H9 (cell line): Measurements from ENCODE around the gene ASMTL. TPM values are rescaled to one million over a fixed set of nuclear protein-coding genes. Genes with fewer than 3 reads are reported as not detected.
"Not testable (repeated sequence)": the region's sequence is repeated elsewhere in the genome, so short reads cannot be mapped to it uniquely, and the experiment has no call there.

ENCODE experiments used
- DNase-seq: peaks from one replicate; pipeline ENCODE4 v3.0.0-alpha.2; 2017
- H2AFZ ChIP-seq: one replicate; pipeline ENCODE4 v1.6.1; 2013; ENCODE audit warnings: mild to moderate bottlenecking, low read length, control low read depth, moderate library complexity
- H2AK5ac ChIP-seq: 2 replicates; pipeline ENCODE4 v1.6.1; 2013; ENCODE audit warnings: low read length, control low read depth, mixed read lengths; ENCODE audit not compliant: insufficient read length
- H2BK120ac ChIP-seq: one replicate; pipeline ENCODE4 v1.6.1; 2013; ENCODE audit warnings: low read depth, mild to moderate bottlenecking, low read length, control low read depth, inconsistent platforms; ENCODE audit not compliant: poor library complexity, severe bottlenecking
- H2BK12ac ChIP-seq: 2 replicates; pipeline ENCODE4 v1.6.1; 2013; ENCODE audit warnings: low read length, control low read depth, mixed read lengths, low read depth; ENCODE audit not compliant: insufficient read length
- H2BK15ac ChIP-seq: 2 replicates; pipeline ENCODE4 v1.6.1; 2013; ENCODE audit warnings: low read depth, low read length, control low read depth
- H2BK20ac ChIP-seq: one replicate; pipeline ENCODE4 v1.6.1; 2013; ENCODE audit warnings: low read depth, mild to moderate bottlenecking, low read length, control low read depth, inconsistent platforms; ENCODE audit not compliant: poor library complexity, severe bottlenecking
- H2BK5ac ChIP-seq: 2 replicates; pipeline ENCODE4 v1.6.1; 2013; ENCODE audit warnings: low read length, control low read depth, mixed read lengths; ENCODE audit not compliant: insufficient read length
- H3K14ac ChIP-seq: 2 replicates; pipeline ENCODE4 v1.6.1; 2013; ENCODE audit warnings: low read length, control low read depth; ENCODE audit not compliant: insufficient read depth
- H3K18ac ChIP-seq: 2 replicates; pipeline ENCODE4 v1.6.1; 2013; ENCODE audit warnings: low read depth, mild to moderate bottlenecking, mixed read lengths, low read length, control low read depth; ENCODE audit not compliant: insufficient read length
- H3K23ac ChIP-seq: 2 replicates; pipeline ENCODE4 v1.6.1; 2013; ENCODE audit warnings: low read length, control low read depth, mixed read lengths, low read depth; ENCODE audit not compliant: insufficient read length
- H3K23me2 ChIP-seq: 2 replicates; pipeline ENCODE4 v1.6.1; 2013; ENCODE audit warnings: low read depth, mild to moderate bottlenecking, mixed read lengths, low read length, control low read depth; ENCODE audit not compliant: insufficient read length, poor library complexity, severe bottlenecking
- H3K27ac ChIP-seq: 2 replicates; pipeline ENCODE4 v1.5.1; 2013; ENCODE audit warnings: low read length, control low read depth, mixed read lengths, low read depth; ENCODE audit not compliant: insufficient read length
- H3K27me3 ChIP-seq: 2 replicates; pipeline ENCODE4 v1.6.1; 2013; ENCODE audit warnings: low read length, control low read depth, inconsistent platforms; ENCODE audit not compliant: insufficient read depth
- H3K4ac ChIP-seq: 2 replicates; pipeline ENCODE4 v1.6.1; 2013; ENCODE audit warnings: low read depth, mild to moderate bottlenecking, control low read depth, inconsistent platforms, low read length, moderate library complexity
- H3K4me1 ChIP-seq: 2 replicates; pipeline ENCODE4 v1.6.1; 2013; ENCODE audit warnings: low read length, control low read depth, inconsistent platforms; ENCODE audit not compliant: insufficient read depth
- H3K4me2 ChIP-seq: 2 replicates; pipeline ENCODE4 v1.6.1; 2013; ENCODE audit warnings: low read length, control low read depth, mixed read lengths; ENCODE audit not compliant: insufficient read length, insufficient read depth
- H3K56ac ChIP-seq: 2 replicates; pipeline ENCODE4 v1.6.1; 2013; ENCODE audit warnings: low read depth, mild to moderate bottlenecking, mixed read lengths, low read length, control low read depth; ENCODE audit not compliant: insufficient read length
- H3K79me1 ChIP-seq: 2 replicates; pipeline ENCODE4 v1.6.1; 2013; ENCODE audit warnings: low read depth, mild to moderate bottlenecking, moderate library complexity, low read length, control low read depth, inconsistent platforms; ENCODE audit not compliant: insufficient read depth, poor library complexity, severe bottlenecking
- H3K79me2 ChIP-seq: 2 replicates; pipeline ENCODE4 v1.6.1; 2013; ENCODE audit warnings: low read length, control low read depth, inconsistent platforms; ENCODE audit not compliant: insufficient read depth
- H3K9ac ChIP-seq: 2 replicates; pipeline ENCODE4 v1.6.1; 2013; ENCODE audit warnings: low read length, control low read depth, mixed read lengths; ENCODE audit not compliant: insufficient read length; ENCODE audit errors: extremely low read depth
- H3K9me3 ChIP-seq: one replicate; pipeline ENCODE4 v1.6.1; 2013; ENCODE audit warnings: low read depth, low read length, inconsistent platforms; ENCODE audit not compliant: control insufficient read depth
- H3T11ph ChIP-seq: one replicate; pipeline ENCODE4 v1.6.1; 2013; ENCODE audit warnings: mild to moderate bottlenecking, low read length, control low read depth, inconsistent platforms
- H4K20me1 ChIP-seq: one replicate; pipeline ENCODE4 v1.6.1; 2013; ENCODE audit not compliant: control insufficient read depth, insufficient read length, insufficient read depth
- H4K5ac ChIP-seq: 2 replicates; pipeline ENCODE4 v1.6.1; 2013; ENCODE audit warnings: low read depth, mild to moderate bottlenecking, mixed read lengths, low read length, control low read depth; ENCODE audit not compliant: insufficient read length
- H4K8ac ChIP-seq: replicated peaks from 2 replicates; pipeline ENCODE4 v1.6.1; 2013; ENCODE audit warnings: low read length, control low read depth, mixed read lengths, low read depth; ENCODE audit not compliant: insufficient read length
- H4K91ac ChIP-seq: 2 replicates; pipeline ENCODE4 v1.6.1; 2013; ENCODE audit warnings: low read depth, mild to moderate bottlenecking, moderate library complexity, mixed read lengths, low read length, control low read depth; ENCODE audit not compliant: insufficient read length
- H3K27ac Mint-ChIP-seq, 3 experiments: 2 replicates in 2 of 3; 3 replicates in 1 of 3; pipeline ENCODE4 v1.8.0; 2020 to 2021; ENCODE audit warnings: mixed read lengths in 3 of 3, mild to moderate bottlenecking in 1 of 3, moderate library complexity in 1 of 3
- H3K27me3 Mint-ChIP-seq: 2 replicates; pipeline ENCODE4 v1.8.0; 2021; ENCODE audit warnings: low read depth, mild to moderate bottlenecking, moderate library complexity, mixed read lengths
- H3K36me3 Mint-ChIP-seq, 3 experiments: 2 replicates in 2 of 3; 3 replicates in 1 of 3; pipeline ENCODE4 v1.8.0; 2020 to 2021; ENCODE audit warnings: low read depth in 3 of 3, mixed read lengths in 3 of 3; ENCODE audit not compliant: insufficient read depth in 1 of 3
- H3K4me1 Mint-ChIP-seq, 2 experiments: 2 replicates each; pipeline ENCODE4 v1.8.0; 2020; ENCODE audit warnings: mixed read lengths in 2 of 2
- H3K4me3 Mint-ChIP-seq, 2 experiments: 2 replicates in 1 of 2; 3 replicates in 1 of 2; pipeline ENCODE4 v1.8.0; 2020 to 2021; ENCODE audit warnings: mild to moderate bottlenecking in 2 of 2, mixed read lengths in 2 of 2, moderate library complexity in 1 of 2
- H3K9me3 Mint-ChIP-seq, 2 experiments: 2 replicates in 1 of 2; 3 replicates in 1 of 2; pipeline ENCODE4 v1.8.0; 2020; ENCODE audit warnings: mild to moderate bottlenecking in 2 of 2, mixed read lengths in 2 of 2, moderate library complexity in 1 of 2
- WGBS: extraction: QIAGEN DNeasy Blood & Tissue Kit; methylation state at CpG from one replicate; pipeline ENCODE4 v1.1.7; 2013; ENCODE audit warnings: missing lambda C conversion rate, low lambda C conversion rate, mixed read lengths; ENCODE audit not compliant: insufficient read length; ENCODE audit errors: extremely low coverage; 5-methylcytosine and 5-hydroxymethylcytosine counted together
- total RNA-seq: library from RNA; stranded (reverse); gene quantifications from 2 replicates; pipeline ENCODE4 v1.2.1, GENCODE V29; 2021
- TF ChIP-seq, protein P1 (sequence below): fragments of 200-600 bp; sonication (generic); conservative IDR thresholded peaks from 3 replicates; pipeline ENCODE4 v1.8.0; 2021; ENCODE audit warnings: antibody characterized with exemption, mild to moderate bottlenecking

Gene ASMTL
- total RNA-seq, 1 experiment from 2014 or later = 59.8 TPM

DNA sequence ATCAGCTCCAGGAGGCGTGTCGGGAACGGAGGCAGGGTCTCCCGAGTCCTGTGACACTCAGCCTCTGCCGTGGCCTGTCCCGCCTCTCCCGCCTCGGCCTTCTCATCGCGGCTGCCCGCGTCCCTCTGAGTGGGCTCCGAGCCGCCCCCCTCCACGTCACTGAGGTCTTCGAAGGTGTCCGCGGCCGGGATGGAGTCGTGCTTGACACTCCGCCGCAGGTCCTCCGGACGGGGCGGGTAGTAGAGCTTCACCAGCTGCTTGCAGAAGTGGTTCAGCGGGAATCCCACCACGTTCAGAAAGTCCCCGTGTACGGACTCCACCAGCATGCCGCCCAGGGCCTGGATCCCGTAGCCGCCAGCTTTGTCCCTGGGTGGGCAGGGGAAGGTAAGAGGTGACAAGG is 25.0 kb downstream of the ASMTL start:
- Mint-ChIP-seq H3K4me1 (no peaks in the 10 kb centered on the region), H3K27me3 (peaks cover 3% of the 10 kb centered on the region; the same call in 1 of the 2 replicates), H3K27ac (no peak overlapping the region), H3K4me3 (no peak overlapping the region), H3K9me3 (peaks cover 20 to 23% of the 10 kb centered on the region in 2 experiments), H3K36me3 (peaks cover 59 to 69% (median 65%) of the 10 kb centered on the region in 3 experiments)
- no peak overlapping the region for H3K27ac ChIP-seq
- H2BK5ac ChIP-seq = no peak overlapping the region
- H2AK5ac ChIP-seq = no peak overlapping the region
- H3K4me2 ChIP-seq = no peak overlapping the region
- no peak overlapping the region for H3K9ac ChIP-seq
- H2BK15ac ChIP-seq = no peak overlapping the region
- no peak overlapping the region for H3K56ac ChIP-seq
- H3K27me3 ChIP-seq = no peaks in the 10 kb centered on the region
- TF ChIP-seq, protein P1, sequence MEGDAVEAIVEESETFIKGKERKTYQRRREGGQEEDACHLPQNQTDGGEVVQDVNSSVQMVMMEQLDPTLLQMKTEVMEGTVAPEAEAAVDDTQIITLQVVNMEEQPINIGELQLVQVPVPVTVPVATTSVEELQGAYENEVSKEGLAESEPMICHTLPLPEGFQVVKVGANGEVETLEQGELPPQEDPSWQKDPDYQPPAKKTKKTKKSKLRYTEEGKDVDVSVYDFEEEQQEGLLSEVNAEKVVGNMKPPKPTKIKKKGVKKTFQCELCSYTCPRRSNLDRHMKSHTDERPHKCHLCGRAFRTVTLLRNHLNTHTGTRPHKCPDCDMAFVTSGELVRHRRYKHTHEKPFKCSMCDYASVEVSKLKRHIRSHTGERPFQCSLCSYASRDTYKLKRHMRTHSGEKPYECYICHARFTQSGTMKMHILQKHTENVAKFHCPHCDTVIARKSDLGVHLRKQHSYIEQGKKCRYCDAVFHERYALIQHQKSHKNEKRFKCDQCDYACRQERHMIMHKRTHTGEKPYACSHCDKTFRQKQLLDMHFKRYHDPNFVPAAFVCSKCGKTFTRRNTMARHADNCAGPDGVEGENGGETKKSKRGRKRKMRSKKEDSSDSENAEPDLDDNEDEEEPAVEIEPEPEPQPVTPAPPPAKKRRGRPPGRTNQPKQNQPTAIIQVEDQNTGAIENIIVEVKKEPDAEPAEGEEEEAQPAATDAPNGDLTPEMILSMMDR = no peak
- H4K8ac ChIP-seq = no peak overlapping the region
- no peak overlapping the region for H2BK12ac ChIP-seq
- H2BK20ac ChIP-seq = no peak overlapping the region
- H3K79me1 ChIP-seq = no peaks in the 10 kb centered on the region
- no peak overlapping the region for H3K14ac ChIP-seq
- no peaks in the 10 kb centered on the region for H4K20me1 ChIP-seq
- H2BK120ac ChIP-seq = no peak overlapping the region
- no peak overlapping the region for H3T11ph ChIP-seq
- H2AFZ ChIP-seq = no peak overlapping the region
- H3K4me1 ChIP-seq = no peaks in the 10 kb centered on the region
- H3K9me3 ChIP-seq = peaks cover 10% of the 10 kb centered on the region
- H3K23me2 ChIP-seq = no peaks in the 10 kb centered on the region
- no peak overlapping the region for H3K18ac ChIP-seq
- H3K23ac ChIP-seq = no peak overlapping the region
- no peak overlapping the region for H4K91ac ChIP-seq
- DNase-seq = no peak
- H3K79me2 ChIP-seq = no peaks in the 10 kb centered on the region
- no CpG with 5 or more reads among the region's 32 CpGs for WGBS
- no peak overlapping the region for H4K5ac ChIP-seq
- no peak overlapping the region for H3K4ac ChIP-seq

DNA sequence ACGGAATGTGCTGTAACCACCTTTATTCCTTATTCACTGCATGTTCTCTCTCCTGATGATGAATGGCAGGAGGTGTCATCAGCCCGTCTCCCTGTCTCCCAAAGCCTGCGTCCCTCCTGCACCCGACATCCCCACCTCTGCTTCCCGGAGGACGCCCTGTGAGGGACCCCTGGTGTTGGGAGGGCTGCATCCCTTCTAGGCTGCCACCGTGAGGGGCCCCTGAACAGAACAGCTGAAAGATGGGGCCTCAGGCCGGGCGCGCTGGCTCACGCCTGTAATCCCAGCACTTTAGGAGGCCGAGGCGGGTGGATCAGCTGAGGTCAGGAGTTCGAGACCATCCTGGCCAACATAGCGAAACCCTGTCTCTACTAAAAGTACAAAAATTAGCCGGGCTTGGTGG is 26.4 kb downstream of the ASMTL start:
- not testable (repeated sequence) for H2BK12ac ChIP-seq, H3K4me2 ChIP-seq, H4K5ac ChIP-seq, H2BK20ac ChIP-seq, DNase-seq, H3K27me3 ChIP-seq, H4K91ac ChIP-seq, H3K27ac Mint-ChIP-seq, H3T11ph ChIP-seq, H3K23me2 ChIP-seq, H3K4me1 ChIP-seq, H2AK5ac ChIP-seq, H2BK120ac ChIP-seq, H2BK15ac ChIP-seq, H3K4me1 Mint-ChIP-seq, H3K14ac ChIP-seq, H3K4me3 Mint-ChIP-seq, H3K23ac ChIP-seq, H3K27me3 Mint-ChIP-seq, H3K79me2 ChIP-seq, H3K9ac ChIP-seq, H3K27ac ChIP-seq, H3K79me1 ChIP-seq, H3K4ac ChIP-seq, H2AFZ ChIP-seq, H4K20me1 ChIP-seq, H4K8ac ChIP-seq, H3K56ac ChIP-seq, H2BK5ac ChIP-seq, H3K18ac ChIP-seq
- Mint-ChIP-seq H3K36me3 (peaks cover 68 to 76% (median 72%) of the 10 kb centered on the region in 3 experiments), H3K9me3 (peaks cover 33 to 37% of the 10 kb centered on the region in 2 experiments)
- WGBS = no CpG with 5 or more reads among the region's 16 CpGs
- H3K9me3 ChIP-seq = peaks cover 25% of the 10 kb centered on the region
